HG02981 (cell line): ENCODE data around the gene HEBP1.

Source experiments
- ATAC-seq: cut with Tn5 transposase; IDR thresholded peaks from one replicate; pipeline ENCODE4 v1.9.1; 2021; ENCODE audit warnings: mild to moderate bottlenecking, moderate library complexity; ENCODE audit not compliant: unreplicated experiment

The HEBP1 gene

DNA sequence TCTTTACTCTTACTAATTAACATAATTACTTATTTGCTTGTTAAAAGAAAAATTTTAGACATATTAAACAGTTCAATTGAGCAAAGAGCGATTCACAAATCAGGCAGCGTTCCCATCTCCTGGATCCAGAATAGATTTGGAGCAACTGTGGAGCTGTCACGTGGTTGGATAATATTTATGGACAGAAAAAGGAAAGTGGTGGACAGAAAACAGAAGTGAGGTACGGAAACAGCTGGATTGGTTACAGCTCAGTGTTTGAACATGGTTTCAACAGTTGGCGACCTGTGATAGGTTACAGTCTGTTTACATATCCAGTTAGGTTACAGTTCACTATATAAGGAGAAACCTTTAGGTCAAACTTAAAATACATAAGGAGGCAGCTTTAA is 24.5 kb upstream of the HEBP1 start:
- no peak for ATAC-seq

DNA sequence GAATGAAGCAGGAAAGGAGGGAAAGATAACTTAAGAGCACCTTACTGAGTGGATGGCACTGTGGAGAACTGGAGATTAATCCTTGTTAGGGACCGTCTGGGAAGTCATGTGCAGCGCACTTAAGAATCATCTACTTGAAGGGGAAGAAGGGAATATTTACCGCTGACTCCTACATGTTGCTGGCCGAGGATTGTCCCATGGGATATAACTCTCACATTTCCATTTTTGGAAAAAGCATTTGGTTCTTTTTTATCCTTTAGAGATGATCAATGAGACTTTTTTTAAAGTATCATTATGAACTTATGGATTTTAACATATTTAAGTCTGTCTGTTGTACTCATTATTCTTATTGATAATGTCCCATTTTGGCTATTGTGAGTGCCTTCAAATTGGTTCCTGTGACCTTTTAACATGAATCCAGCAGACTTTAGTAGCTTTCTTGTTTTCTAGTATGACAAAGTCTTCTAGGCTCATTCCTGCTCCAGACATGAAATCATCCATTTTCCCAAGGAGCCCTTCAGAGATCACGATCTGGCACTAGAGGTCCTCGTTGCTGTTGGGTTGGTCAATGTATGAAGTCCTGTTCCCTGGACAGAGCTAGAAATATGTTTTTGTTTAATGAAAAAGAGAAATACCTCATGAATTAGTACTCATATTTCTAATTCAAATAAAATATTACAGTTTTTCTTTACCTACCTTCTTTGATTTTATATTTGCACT is 23.9 kb upstream of the HEBP1 start:
- ATAC-seq, result no peak

DNA sequence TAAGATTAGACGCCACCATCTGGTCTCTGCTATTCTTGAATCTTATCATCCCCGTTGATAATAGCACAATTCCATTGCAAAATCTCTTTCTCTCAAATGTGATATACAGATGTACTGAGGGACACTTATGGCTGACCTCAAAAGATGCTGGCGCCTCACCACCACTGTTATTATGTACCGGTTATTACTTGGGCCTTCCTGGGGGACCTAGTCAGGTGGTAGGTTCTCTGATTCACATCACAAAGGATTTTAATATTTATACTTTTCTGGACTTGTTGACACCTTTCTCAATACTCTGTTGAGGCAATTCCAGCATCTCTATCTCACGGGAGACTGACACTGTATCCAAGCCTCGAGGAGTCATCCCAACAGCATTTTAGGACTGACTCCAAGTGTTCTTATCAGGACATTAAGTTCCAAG is 22.8 kb upstream of the HEBP1 start:
- no peak for ATAC-seq

DNA sequence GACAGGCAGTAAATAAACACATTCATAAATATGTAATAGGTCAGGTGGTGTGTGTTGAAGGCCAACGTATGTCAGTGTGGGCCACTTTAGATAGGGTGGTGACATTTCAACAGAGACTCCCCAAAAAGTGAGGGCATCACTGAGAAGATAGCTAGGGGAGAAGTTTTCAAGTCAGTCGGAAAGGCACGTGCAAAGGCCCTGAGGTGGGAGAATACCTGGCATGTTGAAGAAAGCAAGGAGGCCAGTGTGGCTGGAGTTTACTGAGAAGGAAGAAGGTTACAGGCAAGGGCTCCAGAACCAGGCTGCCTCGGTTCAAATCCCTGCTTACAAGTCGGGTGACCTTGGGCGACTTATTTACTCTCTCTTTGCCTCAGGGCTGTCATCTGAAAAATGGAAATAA is 11.0 kb upstream of the HEBP1 start:
- ATAC-seq, result no peak

DNA sequence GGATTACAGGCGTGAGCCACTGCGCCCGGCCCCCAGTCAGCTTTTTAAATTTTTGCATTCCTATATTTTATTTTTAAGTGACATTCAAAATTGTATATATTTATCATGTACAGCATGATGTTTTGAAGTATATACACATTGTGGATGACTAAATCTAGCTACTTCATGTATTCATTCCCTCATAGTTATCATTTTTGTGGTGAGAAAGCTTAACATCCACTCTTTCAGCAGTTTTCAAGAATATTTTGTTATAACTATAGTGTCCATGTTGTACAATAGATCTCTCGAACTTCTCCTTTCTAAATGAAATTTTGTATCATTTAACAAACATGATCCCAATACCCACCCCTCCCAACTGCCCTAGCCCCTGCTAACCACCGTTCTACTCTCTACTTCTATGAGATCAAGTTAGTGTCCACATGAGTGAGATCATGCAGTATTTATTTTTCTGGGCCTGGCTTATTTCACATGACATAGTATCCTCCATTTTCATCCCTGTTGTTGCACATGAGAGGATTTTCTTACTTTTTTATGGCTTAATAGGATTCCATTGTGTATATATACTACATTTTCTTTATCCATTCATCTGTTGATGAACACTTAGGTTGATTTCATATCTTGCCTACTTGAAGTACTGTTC is 8.8 kb upstream of the HEBP1 start:
- no peak for ATAC-seq

DNA sequence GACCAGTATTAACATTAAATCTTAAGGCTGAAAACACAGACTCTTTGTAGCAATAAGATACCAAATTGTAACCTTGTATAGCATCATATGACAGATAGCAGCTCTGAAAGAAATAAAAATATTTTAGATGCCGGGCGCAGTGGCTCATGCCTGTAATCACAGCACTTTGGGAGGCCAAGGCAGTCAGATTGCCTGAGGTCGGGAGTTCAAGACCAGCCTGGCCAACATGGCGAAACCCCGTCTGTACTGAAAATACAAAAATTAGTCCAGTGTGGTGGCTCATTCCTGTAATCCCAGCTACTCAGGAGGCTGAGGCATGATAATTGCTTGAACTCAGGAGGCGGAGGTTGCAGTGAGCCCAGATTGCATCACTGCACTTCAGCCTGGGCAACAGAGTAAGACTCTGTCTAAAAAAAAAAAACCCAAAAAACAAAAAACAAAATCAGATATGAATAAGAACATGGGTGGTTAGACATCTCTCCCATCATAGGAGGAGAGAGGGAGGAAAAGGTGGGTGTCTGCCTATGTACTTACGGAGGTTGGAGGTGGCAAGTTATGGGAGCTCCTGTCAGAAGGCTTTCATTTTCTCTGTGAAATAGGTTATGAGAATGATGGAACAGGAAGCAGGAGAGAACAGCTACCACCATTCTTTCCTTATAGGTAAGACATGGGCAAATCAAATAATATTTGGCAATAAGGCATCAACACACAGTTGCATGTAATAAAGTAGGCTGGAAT is 7.6 kb upstream of the HEBP1 start:
- no peak for ATAC-seq

DNA sequence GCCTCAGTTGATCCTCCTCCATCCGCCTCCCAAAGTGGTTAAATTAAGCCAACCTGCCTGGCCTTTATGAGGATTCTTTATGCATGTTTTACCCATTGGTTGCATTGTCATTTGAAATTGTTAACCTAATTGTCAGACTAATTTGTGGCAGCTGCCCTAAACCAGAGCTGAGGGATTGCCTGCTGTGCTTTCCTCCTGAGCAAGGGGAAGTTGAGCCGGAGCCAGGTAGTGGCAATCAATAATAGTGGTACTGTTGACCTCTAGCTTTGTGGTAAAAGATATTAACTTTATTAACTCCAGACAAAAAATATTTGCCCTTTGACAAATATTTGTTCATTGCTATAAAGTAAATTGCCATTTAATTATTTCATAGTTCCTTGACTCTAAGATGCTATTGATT is 5.6 kb upstream of the HEBP1 start:
- ATAC-seq, result no peak

DNA sequence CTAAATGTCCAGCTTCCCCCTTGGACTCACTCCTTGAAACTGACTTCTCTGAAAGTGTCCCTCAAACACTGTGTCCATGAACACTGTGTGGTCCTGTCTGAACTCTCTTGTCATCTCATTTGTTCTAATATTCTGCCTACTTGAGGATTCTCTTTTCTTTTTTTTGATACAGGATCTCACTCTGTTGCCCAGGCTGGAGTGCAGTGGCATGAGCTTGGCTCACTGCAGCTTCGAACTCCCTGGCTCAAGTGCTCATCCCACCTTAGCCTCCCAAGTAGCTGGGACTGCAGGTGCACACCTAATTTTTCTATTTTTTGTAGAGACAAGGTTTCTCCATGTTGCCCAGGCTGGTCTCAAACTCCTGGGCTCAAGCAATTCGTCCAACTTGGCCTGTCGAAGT is 4.9 kb upstream of the HEBP1 start:
- no peak for ATAC-seq

DNA sequence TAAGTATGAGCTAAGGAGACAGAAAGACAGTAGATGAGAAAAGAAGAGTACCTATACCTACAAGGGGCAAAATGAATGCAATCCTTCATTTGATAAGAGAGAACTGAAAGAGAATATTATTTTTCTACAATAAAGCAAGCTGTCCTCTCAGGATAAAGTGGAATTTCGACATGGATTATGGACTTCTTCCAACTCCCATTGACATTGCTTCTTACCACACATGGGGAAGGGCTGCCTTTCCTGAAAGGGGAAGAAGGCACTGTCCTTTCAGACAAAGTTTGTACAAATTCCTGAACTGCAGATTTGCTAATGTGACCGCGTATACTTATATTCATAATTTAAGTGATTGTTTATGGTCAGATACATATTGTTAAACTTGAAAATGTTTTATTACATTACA is 4.3 kb upstream of the HEBP1 start:
- no peak for ATAC-seq

DNA sequence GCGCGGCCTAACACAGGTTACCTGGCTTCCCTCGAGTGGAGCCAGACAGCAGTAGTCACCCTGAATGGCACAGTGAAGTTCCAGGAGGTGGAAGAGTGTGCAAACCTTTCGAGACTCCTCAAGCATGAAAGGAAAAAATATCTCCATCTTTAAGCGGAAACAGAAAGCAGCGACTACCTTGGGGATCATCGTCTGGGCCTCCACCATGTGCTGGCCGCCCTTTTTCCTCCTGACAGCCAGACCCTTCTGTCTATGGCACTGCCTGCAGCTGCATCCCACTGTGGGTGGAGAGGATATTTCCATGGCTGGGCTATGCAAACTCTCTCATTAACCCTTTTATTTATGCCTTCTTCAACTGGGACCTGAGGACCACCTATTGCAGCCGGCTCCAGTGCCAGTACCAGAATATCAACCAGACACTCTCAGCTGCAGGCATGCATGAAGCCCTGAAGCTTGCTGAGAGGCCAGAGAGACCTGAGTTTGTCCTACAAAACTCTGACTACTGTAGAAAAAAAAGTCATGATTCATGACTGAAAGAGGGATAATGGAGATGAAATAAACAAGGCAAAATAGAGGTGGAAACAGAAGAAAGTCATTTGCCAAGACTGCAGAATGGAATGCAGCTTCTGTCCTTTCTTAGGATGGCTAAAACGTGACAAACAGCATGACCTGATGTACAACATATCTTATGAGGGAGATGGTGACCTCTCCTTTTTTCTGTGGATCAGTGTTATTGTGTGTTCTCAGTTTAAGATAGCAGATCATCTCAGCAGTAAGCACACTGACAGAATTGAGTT is 2.4 kb upstream of the HEBP1 start:
- ATAC-seq, result no peak

DNA sequence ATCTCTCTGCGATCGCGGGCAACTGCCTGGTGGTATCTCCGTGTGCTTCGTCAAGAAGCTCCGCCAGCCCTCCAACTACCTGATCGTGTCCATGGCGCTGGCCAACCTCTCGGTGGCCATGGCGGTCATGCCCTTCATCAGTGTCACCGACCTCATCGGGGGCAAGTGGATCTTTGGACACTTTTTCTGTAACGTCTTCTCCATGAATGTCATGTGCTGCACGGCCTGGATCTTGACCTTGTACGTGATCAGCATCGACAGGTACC is 1.6 kb upstream of the HEBP1 start:
- no peak for ATAC-seq

DNA sequence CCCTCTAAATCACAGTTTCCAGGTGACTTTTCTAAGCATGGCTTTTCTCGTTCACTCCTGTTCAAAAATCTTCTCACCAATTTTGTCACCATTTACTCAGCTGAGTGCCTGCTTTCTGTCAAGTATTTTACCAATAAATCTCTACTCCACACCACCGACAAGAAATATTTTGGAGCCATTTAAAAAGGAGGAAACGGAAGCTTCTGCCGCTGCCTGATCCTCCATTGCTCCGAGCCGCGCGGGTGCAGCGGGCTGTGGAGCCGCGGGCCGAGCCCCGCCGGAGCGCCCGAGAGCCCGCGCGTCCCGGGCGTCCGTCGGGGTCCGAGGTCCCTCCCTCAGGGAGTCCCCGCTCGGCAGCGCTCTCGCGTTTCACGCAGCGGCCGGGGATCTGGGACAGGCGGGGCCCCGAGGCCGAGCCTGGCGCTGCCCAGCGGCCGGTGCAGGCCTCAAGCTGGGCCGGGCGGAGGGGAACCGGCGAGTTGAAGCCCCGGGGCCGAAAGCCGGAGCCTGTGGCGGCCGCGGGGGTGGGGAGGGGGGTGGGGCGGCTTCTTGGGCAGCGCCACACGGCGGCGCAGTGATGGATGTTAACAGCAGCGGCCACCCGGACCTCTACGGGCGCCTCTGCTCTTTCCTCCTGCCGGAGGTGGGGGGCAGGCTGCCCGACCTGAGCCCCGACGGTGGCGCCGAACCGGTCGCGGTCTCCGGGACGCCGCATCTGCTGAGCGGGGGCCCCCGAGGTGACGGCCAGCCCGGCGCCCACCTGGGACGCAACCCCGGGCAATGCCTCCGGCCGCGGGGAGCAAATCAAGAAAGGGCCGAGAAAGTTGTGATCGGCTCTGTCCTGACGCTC is 1.1 kb upstream of the HEBP1 start:
- ATAC-seq, result peak; percentile 11

DNA sequence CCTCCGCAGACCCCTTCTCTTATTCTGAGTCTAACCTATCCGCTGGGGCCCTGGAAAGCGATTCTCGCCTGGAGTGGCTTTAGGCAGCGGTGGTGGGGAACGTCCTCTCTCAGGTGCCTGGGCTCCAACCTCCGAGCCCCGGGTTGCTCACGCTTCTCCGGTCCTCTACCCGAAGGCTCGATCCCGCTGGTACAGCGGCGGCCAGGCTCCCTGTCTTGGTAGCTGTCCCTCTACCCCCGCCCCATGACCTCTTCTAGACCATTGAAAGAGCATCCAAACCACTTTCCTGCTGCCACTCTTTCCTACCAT is 505 bp upstream of the HEBP1 start:
- peak; percentile 15 for ATAC-seq

DNA sequence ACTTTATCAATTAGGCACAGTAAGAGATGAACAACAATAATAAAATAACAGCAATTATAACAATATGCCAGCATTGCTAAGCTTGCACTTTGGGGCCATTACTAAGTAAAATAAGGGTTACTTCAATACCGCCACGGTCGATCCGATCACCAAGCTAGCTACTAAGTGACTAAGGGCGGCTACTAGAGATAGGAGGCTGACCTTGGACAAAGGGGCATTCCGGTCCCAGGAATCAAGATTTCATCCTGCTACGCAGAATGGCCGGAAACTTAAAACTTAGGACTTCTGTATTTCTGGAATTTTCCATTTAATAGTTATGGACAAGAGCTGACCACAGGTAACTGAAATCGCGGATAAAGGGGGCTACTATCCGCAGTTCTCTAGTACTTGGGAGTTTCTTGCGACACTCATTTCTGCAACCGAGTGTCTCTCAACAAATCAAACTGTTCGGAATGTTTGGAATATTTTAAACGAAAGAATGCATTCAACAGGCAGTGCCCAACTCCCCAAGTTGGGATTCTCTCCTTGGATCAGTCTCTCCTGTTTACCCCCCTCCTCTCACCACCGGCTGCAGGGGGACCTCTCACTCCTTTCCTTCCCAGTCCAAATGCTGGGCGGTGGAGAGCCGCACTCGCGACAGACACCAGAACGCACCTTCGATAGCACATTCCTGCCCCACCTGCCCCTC is 650 bp downstream of the HEBP1 start:
- ATAC-seq, result no peak

DNA sequence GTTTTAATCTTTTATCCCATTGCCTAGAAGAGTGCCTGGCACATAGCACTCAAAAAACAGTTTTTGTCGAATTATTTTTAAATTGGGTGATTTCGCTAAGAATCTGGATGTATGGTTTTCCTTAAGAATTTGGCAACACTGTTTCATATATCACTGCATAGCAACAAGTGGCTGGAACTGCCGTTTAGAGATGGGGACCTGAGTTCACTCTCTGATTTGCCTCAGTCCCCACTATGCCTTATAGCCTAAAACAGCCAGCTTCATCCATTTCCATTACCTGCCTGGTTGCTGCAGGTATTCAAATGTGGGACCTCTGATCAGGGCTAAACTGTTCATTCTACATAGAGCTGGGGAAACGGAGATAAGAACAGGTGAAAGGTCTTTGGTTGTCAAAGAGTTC is 1.8 kb downstream of the HEBP1 start:
- no peak for ATAC-seq

DNA sequence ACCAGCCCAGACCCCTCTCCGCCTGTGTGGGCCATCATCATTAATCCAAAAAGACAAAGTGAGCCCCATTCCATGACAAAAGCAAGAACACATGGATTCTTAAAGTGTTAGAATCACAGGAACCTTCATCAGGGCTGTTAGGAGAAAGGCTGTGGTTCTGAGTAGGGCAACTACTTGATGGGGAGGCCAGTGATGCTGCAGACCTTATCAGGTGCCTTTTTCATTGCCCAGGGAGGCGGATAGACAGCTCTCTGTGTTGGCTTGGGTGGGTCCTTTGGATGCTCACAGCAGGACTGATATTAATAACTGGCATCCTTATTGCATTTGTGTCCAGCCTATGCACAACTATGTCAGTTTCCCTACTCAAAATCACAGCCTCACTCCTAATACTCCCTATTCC is 2.3 kb downstream of the HEBP1 start:
- ATAC-seq, result no peak

DNA sequence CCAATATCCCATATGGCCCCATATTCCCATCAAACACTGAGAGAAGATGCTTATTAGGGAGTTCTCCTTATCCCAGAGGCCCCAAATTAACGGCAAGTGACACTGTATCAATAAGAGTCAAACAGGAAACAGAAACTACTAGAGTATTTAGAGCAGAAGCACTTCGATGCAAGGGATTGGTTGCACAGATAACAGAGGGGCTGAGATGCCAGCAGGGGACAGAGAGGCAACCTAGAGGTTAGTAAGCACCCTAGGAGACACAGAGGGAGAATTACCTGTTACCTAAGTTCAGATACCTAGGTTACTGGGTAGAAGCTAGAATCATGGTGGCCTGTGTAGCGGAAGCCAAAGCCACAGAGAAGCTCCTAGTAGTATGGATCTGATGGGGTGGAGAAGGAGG is 2.9 kb downstream of the HEBP1 start:
- ATAC-seq, result no peak

DNA sequence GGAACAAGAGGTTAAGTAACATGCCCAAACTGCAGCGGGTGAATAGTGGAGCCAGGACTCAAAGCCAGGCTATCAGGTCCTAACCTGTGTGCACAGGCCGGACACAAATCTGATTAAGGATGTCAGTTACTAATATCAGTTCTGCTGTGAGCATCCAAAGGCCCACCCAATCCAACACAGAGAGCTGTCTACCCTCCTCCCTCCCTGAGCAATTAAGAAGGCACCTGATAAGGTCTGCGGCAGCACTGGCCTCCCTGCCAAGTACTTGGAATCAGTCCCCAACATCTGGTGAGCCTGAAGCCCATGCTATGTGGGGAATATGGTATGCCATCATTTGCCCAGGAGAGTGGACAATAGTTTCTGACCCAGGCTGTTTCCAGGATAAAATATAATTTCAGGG is 3.9 kb downstream of the HEBP1 start:
- ATAC-seq, result no peak

DNA sequence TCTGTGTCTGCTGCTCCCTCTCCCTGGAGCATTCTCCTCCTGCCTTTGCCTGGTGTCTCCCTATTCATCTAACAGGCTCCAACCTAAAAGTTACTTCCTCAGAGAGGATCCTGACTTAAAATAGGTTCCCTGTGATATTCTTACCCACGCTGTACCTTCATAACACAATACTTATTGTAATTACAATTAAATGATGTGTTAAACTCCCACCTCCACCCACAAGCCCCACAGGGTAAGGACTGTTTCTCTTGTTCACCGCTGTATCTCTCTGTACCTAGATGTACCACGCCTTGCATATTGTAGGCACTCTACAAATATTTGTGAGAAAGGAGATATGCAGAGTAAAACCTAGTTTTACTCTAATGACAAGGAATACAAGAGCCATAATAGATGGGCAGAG is 5.0 kb downstream of the HEBP1 start:
- no peak for ATAC-seq

DNA sequence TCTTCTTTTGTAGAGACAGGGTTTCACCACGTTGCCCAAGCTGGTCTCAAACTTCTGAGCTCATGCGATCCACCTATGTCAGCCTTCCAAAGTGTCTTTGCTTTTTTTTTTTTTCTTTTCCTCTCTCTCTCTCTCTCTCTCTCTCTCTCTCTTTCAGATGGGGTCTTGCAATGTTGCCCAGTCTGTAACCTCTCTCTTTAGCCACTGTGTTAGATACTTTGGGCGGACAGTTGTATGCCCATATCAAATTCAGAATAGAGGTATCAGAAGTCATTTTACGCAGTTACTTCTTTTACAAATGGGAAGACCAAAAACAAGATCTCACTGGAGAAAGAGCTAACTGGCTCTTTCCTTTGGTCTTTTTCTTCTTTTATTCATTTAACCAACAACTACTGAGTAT is 6.7 kb downstream of the HEBP1 start:
- no peak for ATAC-seq
